GM12873 (cell line): ENCODE data around the gene VPS26C.

Experiments
- TF ChIP-seq, protein P1 (sequence below): IDR thresholded peaks from 2 replicates; pipeline ENCODE4 v1.5.1; 2012; ENCODE audit warnings: low read depth, mild to moderate bottlenecking, moderate library complexity, low read length, control low read depth; ENCODE audit not compliant: insufficient read depth; ENCODE audit errors: missing control alignments

Gene VPS26C

DNA sequence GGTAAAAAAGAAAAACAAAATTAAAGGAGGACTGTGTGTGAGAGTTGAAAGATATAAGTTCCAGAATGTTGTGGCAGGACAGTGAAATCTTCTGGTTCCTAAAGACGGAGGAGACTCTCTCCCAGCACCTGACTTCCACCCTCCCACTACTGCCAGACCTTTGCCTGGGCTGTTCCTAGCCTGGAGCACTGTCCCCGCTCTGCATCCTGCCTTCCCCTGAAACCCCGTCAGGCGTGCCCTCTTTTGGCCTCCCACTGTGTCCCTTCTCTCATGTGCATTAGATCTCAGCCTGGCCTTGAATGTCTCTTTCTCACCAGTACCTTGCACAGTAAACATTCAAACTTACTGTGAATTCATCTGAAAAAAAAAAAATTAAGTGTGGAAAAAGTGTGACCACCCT lies 74.1 kb downstream of the VPS26C start:
- TF ChIP-seq, protein P1, sequence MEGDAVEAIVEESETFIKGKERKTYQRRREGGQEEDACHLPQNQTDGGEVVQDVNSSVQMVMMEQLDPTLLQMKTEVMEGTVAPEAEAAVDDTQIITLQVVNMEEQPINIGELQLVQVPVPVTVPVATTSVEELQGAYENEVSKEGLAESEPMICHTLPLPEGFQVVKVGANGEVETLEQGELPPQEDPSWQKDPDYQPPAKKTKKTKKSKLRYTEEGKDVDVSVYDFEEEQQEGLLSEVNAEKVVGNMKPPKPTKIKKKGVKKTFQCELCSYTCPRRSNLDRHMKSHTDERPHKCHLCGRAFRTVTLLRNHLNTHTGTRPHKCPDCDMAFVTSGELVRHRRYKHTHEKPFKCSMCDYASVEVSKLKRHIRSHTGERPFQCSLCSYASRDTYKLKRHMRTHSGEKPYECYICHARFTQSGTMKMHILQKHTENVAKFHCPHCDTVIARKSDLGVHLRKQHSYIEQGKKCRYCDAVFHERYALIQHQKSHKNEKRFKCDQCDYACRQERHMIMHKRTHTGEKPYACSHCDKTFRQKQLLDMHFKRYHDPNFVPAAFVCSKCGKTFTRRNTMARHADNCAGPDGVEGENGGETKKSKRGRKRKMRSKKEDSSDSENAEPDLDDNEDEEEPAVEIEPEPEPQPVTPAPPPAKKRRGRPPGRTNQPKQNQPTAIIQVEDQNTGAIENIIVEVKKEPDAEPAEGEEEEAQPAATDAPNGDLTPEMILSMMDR: no peak

DNA sequence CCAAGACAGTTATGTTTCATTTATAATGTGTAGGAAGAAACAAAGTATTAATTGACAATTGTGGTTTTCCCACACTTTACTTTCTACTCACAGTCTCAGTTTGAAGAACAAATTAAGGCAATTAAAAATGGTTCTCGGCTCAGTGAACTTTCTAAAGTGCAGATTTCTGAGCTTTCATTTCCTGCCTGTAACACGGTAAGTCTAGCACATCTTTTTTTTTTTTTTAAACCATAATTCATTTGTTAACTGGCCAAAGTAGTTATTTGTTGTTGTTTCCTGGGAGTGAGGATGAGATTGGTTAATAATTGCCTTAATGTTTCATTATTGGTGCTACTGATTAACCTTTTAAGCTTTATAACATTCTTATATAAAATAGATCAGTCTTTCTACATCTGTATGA lies 75.1 kb downstream of the VPS26C start:
- TF ChIP-seq, protein P1: no peak

DNA sequence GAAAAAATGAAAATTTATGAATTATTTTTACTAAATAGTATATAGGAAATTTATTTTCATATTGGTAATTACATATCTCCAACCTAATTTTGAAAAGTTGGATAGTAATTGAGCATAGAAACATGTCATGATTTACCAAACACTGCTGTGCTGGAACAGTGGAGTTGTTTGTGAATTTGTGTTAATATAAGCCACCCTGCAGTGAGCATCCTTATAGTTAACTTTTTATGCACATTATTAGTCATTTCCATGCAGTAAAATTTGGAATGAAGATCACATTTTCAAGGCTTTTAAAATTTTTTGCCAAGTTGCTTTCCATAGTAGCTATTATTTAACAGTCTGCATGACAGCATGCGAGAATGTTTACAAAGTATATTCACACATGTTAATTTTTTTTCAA lies 78.3 kb downstream of the VPS26C start:
- TF ChIP-seq, protein P1: no peak

DNA sequence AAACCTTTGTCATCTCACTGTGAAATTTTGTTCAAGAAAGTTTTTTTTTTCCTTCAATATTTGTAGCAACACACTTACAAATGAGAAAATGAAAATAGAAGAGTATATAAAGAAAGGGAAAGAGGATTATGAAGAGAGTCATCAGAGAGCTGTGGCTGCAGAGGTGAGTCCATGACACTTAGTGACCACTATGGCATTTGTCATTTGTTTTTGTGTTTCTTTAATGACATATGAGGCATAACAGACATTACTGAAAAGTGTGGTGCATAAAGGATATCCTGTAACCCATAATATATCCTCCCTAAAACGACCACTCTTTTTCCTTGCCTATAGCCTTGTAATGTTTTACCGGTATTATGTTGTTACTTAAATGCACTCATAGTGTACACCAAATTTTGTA lies 80.2 kb downstream of the VPS26C start:
- TF ChIP-seq, protein P1: no peak

DNA sequence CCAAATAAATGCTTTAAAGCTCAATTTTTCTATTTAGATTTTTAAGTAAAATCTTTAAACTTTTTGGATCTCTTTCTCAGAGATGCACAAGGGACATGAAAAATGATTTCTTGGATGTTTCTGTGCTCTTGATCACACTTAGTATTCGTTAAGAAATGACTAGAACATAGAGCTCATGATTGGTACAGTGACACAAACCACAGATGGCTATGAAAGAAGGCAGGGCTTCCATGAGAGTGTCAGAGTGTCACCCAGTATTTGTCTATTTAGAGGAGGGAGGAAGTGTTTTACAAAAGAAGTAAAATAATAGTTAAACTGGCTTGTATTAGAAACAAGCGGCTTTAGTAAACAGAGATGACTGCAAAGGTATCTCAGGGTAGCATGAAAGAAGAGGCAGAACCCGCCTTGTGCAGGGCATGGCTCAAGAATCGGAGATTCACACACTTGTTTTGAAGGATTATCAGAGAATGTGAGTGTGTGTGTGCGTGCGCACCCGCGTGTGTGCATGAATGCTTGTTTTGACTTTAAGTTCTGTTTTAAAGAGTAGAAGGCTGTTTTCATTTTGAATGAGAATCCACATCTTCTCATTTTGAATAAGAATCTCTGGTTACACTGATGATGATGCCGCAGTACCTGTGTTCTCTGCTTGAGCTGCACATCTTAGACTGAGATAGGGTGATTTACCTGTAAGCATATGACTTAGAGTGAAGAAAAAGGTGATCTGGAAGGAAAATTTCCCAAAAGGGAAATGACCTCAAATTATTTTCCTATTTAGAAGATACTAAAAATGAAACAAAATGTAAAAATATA lies 82.1 kb downstream of the VPS26C start:
- TF ChIP-seq, protein P1: no peak

DNA sequence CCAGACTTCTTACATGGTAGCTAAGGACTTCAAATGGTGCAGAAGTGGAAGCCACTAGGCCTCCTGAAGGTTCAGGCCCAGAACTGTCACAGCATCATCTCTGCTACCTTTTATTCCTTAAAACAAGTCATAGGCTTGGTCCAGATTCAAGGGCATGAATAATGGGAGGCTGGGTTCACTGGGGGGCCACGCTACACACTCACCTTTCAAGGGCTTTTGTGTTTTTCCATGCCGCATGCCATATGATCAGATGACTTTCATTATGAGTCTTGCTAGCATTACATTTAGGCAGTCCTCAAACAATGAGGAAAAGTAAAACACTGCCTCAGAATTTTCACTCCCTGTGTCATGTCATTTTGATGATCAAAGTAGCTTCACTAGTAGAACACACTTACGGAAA lies 83.4 kb downstream of the VPS26C start:
- TF ChIP-seq, protein P1: no peak

DNA sequence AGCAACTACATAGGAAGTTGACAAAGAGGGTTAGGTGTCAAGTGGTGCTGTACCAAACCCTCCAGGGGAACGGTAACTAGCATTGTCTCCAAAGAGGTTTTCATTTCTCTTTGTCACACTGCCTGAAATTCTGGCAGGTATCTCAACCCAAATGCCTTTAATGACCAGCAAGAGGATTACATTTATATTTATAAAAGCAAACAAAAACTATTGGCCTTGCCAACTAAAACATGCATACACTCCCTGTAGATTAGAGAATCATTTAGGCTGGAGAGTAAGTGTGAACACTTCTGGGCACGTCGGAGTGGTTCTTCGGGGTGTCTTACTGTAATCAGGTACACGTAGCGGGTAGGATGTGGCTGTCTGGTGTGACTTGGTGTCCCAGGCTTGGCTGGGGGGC lies 84.9 kb downstream of the VPS26C start:
- TF ChIP-seq, protein P1: no peak
